Measurements from ENCODE around the gene MLLT10. TPM values are rescaled to one million over a fixed set of nuclear protein-coding genes. Genes with fewer than 3 reads are reported as not detected.
A peak's percentile ranks its signal among the peaks of the same experiment; 100 is the strongest.

MLLT10 gene
- total and polyA plus RNA-seq, 2 of the 8 experiments (the other 6 are each of a cell fraction or from before 2014, with no cell fraction given): 53.1 to 62.1 TPM

- TF ChIP-seq EP300 (IDR thresholded peaks at IDR 0.05; ENCODE audit: borderline replicate concordance in 1 of 2, low read depth in 2 of 2, low read length in 2 of 2) (peak in 1 of 2 experiments; percentile 85; a peak in 1 of 3 replicates), SIN3A (conservative IDR thresholded peaks at IDR 0.05 in 1 of 2, IDR thresholded peaks at IDR 0.05 in 1 of 2; ENCODE audit: low read depth in 1 of 2, low read length in 2 of 2) (no peak), CHD7 (IDR thresholded peaks at IDR 0.05; ENCODE audit: insufficient replicate concordance, low read length) (no peak), TBP (IDR thresholded peaks at IDR 0.05; ENCODE audit: low read depth, low read length) (no peak), POU5F1 (IDR thresholded peaks at IDR 0.05; ENCODE audit: low read depth, low read length) (no peak), SAP30 (IDR thresholded peaks at IDR 0.05; ENCODE audit: insufficient read depth, insufficient replicate concordance, low read length) (no peak), POLR2A (IDR thresholded peaks at IDR 0.05; ENCODE audit: control extremely low read depth in 1 of 2, low read depth in 2 of 2, low read length in 2 of 2) (peak in 1 of 2 experiments; percentile 47; a peak in 1 of 3 replicates), RFX5 (IDR thresholded peaks at IDR 0.05; ENCODE audit: borderline replicate concordance, low read depth, low read length) (no peak), KDM5A (IDR thresholded peaks at IDR 0.05; ENCODE audit: low read length) (no peak)
Observed at GRCh38 chr10:21751341-21752310, 217.6 kb downstream of the MLLT10 start (continued).
